ENCODE measurements around the gene TPPP. TPM values are rescaled to one million over a fixed set of nuclear protein-coding genes. Genes with fewer than 3 reads are reported as not detected.

TPPP gene
- total and polyA plus RNA-seq, 2 donors (not counting 1 experiment from before 2014, with no cell fraction given): 0.06 TPM; not detected in 1

DNA sequence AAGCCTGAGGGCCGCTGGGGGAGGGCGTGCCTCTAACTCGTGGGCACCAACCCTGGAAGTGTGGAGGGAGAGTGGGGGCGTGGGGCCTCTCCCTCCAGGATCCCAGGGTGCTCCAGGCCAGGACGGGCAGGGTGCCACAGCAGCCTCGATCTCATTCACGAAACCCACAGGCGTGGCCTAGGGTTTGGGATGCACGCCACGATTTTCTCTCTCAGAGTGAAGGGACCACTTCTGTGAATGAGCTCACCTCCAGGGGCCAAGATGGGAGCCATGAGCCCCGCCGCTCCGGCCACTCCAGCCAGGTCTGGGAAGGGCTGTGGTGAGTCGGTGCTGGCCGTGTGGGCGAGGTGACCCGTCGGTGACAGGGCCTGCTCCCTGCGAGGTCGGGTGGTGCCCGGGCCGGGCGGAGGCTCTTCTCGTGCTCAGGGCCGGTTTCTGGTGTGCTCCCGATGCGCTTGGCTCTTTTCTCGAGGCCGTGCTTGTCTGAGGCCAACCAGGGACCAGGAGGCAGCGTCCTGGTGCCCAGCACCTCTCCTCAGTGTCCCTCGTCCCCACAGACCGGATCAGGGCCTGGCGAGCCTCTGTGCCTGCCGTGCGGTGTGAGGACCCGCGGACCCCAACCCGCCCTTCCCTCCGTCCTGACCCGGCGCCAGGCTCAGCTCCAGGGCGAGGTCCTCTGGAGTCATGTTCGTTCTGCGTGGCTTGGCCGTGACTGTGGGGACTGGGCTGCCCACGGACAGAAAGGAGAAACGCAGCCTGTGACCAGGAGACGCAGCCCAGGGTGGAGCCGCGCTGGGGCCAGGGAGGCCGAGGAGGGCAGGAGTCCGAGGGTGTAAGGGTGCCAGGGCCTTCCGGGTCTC is 31.0 kb downstream of the TPPP start:
- Mint-ChIP-seq H3K27ac (no peak overlapping the region), H3K4me3 (no peak overlapping the region), H3K9me3 (ENCODE audit: insufficient read depth) (no peaks in the 10 kb centered on the region), H3K27me3 (no peaks in the 10 kb centered on the region), H3K4me1 (peaks cover 2% of the 10 kb centered on the region)
- ATAC-seq (ENCODE audit: low read depth) (no peak), DNase-seq (no peak)
- ChIA-PET CTCF (no interaction called here), POLR2A (no interaction called here)
- no peaks in the 10 kb centered on the region for H3K79me2 ChIP-seq (ENCODE audit: control insufficient read depth, insufficient read depth, low read length)
- H4K20me1 ChIP-seq (ENCODE audit: control insufficient read depth, insufficient read depth, low read length, poor library complexity, severe bottlenecking): no peaks in the 10 kb centered on the region
- no peak overlapping the region for H2AFZ ChIP-seq (ENCODE audit: insufficient read depth, low read depth, low read length, poor library complexity, severe bottlenecking)
- no peaks in the 10 kb centered on the region for H3K4me1 ChIP-seq (ENCODE audit: control insufficient read depth in 2 of 2, insufficient read depth in 2 of 2, low read length in 2 of 2)
- no peak for TF ChIP-seq CTCF (IDR thresholded peaks at IDR 0.05)
- no peak for TF ChIP-seq EZH2 (IDR thresholded peaks at IDR 0.05; ENCODE audit: borderline replicate concordance, insufficient read depth, low read depth, low read length, poor library complexity, severe bottlenecking)
- H3K27ac ChIP-seq (ENCODE audit: low read length in 2 of 2): no peak overlapping the region
- H3K27me3 ChIP-seq (replicated peaks in 1 of 4; ENCODE audit: control extremely low read depth in 1 of 4, control insufficient read depth in 3 of 4, insufficient read depth in 4 of 4, low read length in 3 of 4): no peaks in the 10 kb centered on the region
- intact Hi-C loops (cut with micrococcal nuclease): no loop called here
- peaks cover 0 to 8% (median 0%) of the 10 kb centered on the region in 3 donors for H3K9me3 ChIP-seq (ENCODE audit: control extremely low read depth in 1 of 3, control insufficient read depth in 2 of 3, insufficient read depth in 1 of 3, low read length in 2 of 3)
- H3K4me3 ChIP-seq (ENCODE audit: control extremely low read depth in 1 of 5, extremely low read depth in 1 of 5, insufficient read depth in 1 of 5, low read depth in 2 of 5, low read length in 4 of 5): no peak overlapping the region
- H3K36me3 ChIP-seq (replicated peaks in 1 of 2; ENCODE audit: control extremely low read depth in 1 of 2, control insufficient read depth in 1 of 2, extremely low read depth in 1 of 2, insufficient read depth in 2 of 2, low read length in 1 of 2): peaks cover 0 to 9% of the 10 kb centered on the region in 2 experiments
- WGBS (ENCODE audit: insufficient coverage): 99% methylated on average over 53 of the region's 53 CpGs
- no peak overlapping the region for H3K4me2 ChIP-seq (replicated peaks; ENCODE audit: low read depth, low read length, poor library complexity, severe bottlenecking)
- H3K9ac ChIP-seq (ENCODE audit: low read length): no peak overlapping the region

DNA sequence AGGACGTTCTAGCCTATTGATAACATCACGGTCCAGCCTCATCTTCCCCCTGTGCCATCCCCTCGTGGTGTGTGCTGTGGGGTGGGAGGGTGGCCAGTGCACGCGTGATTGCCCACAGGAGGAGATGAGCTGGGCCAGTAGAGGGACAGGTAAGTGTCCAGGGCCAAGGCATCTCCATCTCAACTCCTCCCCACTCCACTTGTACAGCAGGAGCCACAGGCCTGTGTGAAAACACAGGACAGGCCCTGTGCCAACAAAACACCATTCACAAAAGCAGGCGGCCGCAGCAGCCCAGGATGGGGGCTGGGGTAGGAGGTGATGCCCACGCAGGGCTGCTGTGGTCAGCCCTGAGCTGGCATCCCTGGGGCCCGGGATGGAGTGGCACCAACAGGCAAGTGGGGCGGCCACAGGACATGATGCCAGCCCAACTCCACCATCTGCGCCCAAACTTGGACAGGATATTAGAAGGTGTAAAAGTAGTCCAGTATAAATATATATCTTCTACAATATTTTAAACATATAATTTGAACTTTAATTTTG is 32.6 kb downstream of the TPPP start:
- DNase-seq (no peak), ATAC-seq (ENCODE audit: low read depth) (no peak)
- ChIA-PET CTCF (no interaction called here), POLR2A (no interaction called here)
- H3K9me3 ChIP-seq (ENCODE audit: control extremely low read depth in 1 of 3, control insufficient read depth in 2 of 3, insufficient read depth in 1 of 3, low read length in 2 of 3): peaks cover 0 to 8% (median 0%) of the 10 kb centered on the region in 3 donors
- intact Hi-C loops (cut with micrococcal nuclease): no loop called here
- H4K20me1 ChIP-seq (ENCODE audit: control insufficient read depth, insufficient read depth, low read length, poor library complexity, severe bottlenecking): no peaks in the 10 kb centered on the region
- no peak overlapping the region for H3K27ac Mint-ChIP-seq
- WGBS (ENCODE audit: insufficient coverage): 100% methylated on average over 6 of the region's 11 CpGs
- TF ChIP-seq CTCF (IDR thresholded peaks at IDR 0.05) (no peak), EZH2 (IDR thresholded peaks at IDR 0.05; ENCODE audit: borderline replicate concordance, insufficient read depth, low read depth, low read length, poor library complexity, severe bottlenecking) (no peak)
- peaks cover 2% of the 10 kb centered on the region for H3K4me1 Mint-ChIP-seq
- H3K79me2 ChIP-seq (ENCODE audit: control insufficient read depth, insufficient read depth, low read length): no peaks in the 10 kb centered on the region
- H2AFZ ChIP-seq (ENCODE audit: insufficient read depth, low read depth, low read length, poor library complexity, severe bottlenecking): no peak overlapping the region
- H3K4me3 ChIP-seq (ENCODE audit: control extremely low read depth in 1 of 5, extremely low read depth in 1 of 5, insufficient read depth in 1 of 5, low read depth in 2 of 5, low read length in 4 of 5): no peak overlapping the region
- no peak overlapping the region for H3K27ac ChIP-seq (ENCODE audit: low read length in 2 of 2)
- H3K27me3 ChIP-seq (replicated peaks in 1 of 4; ENCODE audit: control extremely low read depth in 1 of 4, control insufficient read depth in 3 of 4, insufficient read depth in 4 of 4, low read length in 3 of 4): no peaks in the 10 kb centered on the region
- H3K9me3 Mint-ChIP-seq (ENCODE audit: insufficient read depth): no peaks in the 10 kb centered on the region
- H3K27me3 Mint-ChIP-seq: no peaks in the 10 kb centered on the region
- peaks cover 0 to 12% of the 10 kb centered on the region in 2 experiments for H3K36me3 ChIP-seq (replicated peaks in 1 of 2; ENCODE audit: control extremely low read depth in 1 of 2, control insufficient read depth in 1 of 2, extremely low read depth in 1 of 2, insufficient read depth in 2 of 2, low read length in 1 of 2)
- H3K4me3 Mint-ChIP-seq: no peak overlapping the region
- no peaks in the 10 kb centered on the region for H3K4me1 ChIP-seq (ENCODE audit: control insufficient read depth in 2 of 2, insufficient read depth in 2 of 2, low read length in 2 of 2)
- no peak overlapping the region for H3K4me2 ChIP-seq (replicated peaks; ENCODE audit: low read depth, low read length, poor library complexity, severe bottlenecking)
- H3K9ac ChIP-seq (ENCODE audit: low read length): no peak overlapping the region

All from B cell (primary cell).